Measurements from ENCODE around the gene KREMEN1.

KREMEN1 gene

GRCh38 chr22:29136782-29137700 is 64.2 kb downstream of the KREMEN1 start:
- peaks cover 0 to 9% (median 0%) of the 10 kb centered on the region in 11 experiments; a peak in 1 of 22 replicates for H4K20me1 ChIP-seq
- H3K4me1 ChIP-seq: peaks cover 0 to 7% (median 0%) of the 10 kb centered on the region in 10 experiments; a peak in 1 of 20 replicates
- 0 out of 22 replicates have a peak, but pooled peaks cover 0 to 4% (median 0%) of the 10 kb centered on the region in 11 experiments for H3K27me3 ChIP-seq
- peaks cover 13 to 20% (median 16%) of the 10 kb centered on the region in 11 experiments for H3K9me3 ChIP-seq (replicated peaks in 1 of 11)
- no peaks in the 10 kb centered on the region for H3K36me3 ChIP-seq
- H3K4me3 ChIP-seq: no peak overlapping the region
- H3K27ac ChIP-seq: no peak overlapping the region
- no peak for TF ChIP-seq Cebpa-rat (IDR thresholded peaks at IDR 0.05)
- H3K4me2 ChIP-seq: no peak overlapping the region
- no peak overlapping the region for H3K9ac ChIP-seq

- Histone ChIP-seq H3K27ac (no peak overlapping the region), H3K27me3 (0 out of 22 replicates have a peak, but pooled peaks cover 0 to 4% (median 0%) of the 10 kb centered on the region in 11 experiments), H4K20me1 (peaks cover 0 to 9% (median 0%) of the 10 kb centered on the region in 11 experiments; a peak in 3 of 22 replicates), H3K9me3 (replicated peaks in 1 of 11) (peaks cover 7 to 12% (median 9%) of the 10 kb centered on the region in 11 experiments; a peak in 21 of 22 replicates), H3K36me3 (no peaks in the 10 kb centered on the region), H3K4me3 (no peak overlapping the region), H3K4me1 (peaks cover under 1 to 13% (median 4%) of the 10 kb centered on the region in 10 experiments; a peak in 16 of 20 replicates), H3K9ac (no peak overlapping the region), H3K4me2 (no peak overlapping the region)
- no peak for TF ChIP-seq Cebpa-rat (IDR thresholded peaks at IDR 0.05)
These were observed 65.9 kb downstream of the KREMEN1 start for GRCh38 chr22:29138556-29139305.

GRCh38 chr22:29139965-29140782 is 67.3 kb downstream of the KREMEN1 start:
- Histone ChIP-seq H3K27me3 (peaks cover 0 to 13% (median 0%) of the 10 kb centered on the region in 11 experiments; a peak in 4 of 22 replicates), H3K27ac (no peak overlapping the region), H3K4me2 (no peak overlapping the region), H3K36me3 (no peaks in the 10 kb centered on the region), H4K20me1 (peaks cover 0 to 24% (median 8%) of the 10 kb centered on the region in 11 experiments; a peak in 8 of 22 replicates), H3K4me1 (peaks cover 13 to 26% (median 15%) of the 10 kb centered on the region in 10 experiments; a peak in 18 of 20 replicates), H3K9me3 (replicated peaks in 1 of 11) (no peaks in the 10 kb centered on the region), H3K9ac (no peak overlapping the region), H3K4me3 (no peak overlapping the region)
- no peak for TF ChIP-seq Cebpa-rat (IDR thresholded peaks at IDR 0.05)

- H3K9ac ChIP-seq: no peak overlapping the region
- no peak overlapping the region for H3K4me3 ChIP-seq
- no peak overlapping the region for H3K27ac ChIP-seq
- H3K36me3 ChIP-seq: no peaks in the 10 kb centered on the region
- no peak overlapping the region for H3K4me2 ChIP-seq
- H3K27me3 ChIP-seq: peaks cover 0 to 13% (median 0%) of the 10 kb centered on the region in 11 experiments; a peak in 5 of 22 replicates
- H3K9me3 ChIP-seq (replicated peaks in 1 of 11): no peaks in the 10 kb centered on the region
- TF ChIP-seq Cebpa-rat (IDR thresholded peaks at IDR 0.05): no peak
- H3K4me1 ChIP-seq: peaks cover 9 to 26% (median 15%) of the 10 kb centered on the region in 10 experiments; a peak in 17 of 20 replicates
- H4K20me1 ChIP-seq: peaks cover 0 to 33% (median 14%) of the 10 kb centered on the region in 11 experiments; a peak in 10 of 22 replicates
These were observed 68.3 kb downstream of the KREMEN1 start for GRCh38 chr22:29141078-29141688.

- no peak overlapping the region for H3K9ac ChIP-seq
- peaks cover 0 to 33% (median 14%) of the 10 kb centered on the region in 11 experiments; a peak in 10 of 22 replicates for H4K20me1 ChIP-seq
- H3K4me1 ChIP-seq: peaks cover 9 to 26% (median 15%) of the 10 kb centered on the region in 10 experiments; a peak in 17 of 20 replicates
- H3K4me2 ChIP-seq: 0 out of 22 replicates have a peak overlapping the region, but pooled peaks of 1 of the 11 experiments have one; percentile 0
- H3K4me3 ChIP-seq: no peak overlapping the region
- TF ChIP-seq Cebpa-rat (IDR thresholded peaks at IDR 0.05): no peak
- H3K9me3 ChIP-seq (replicated peaks in 1 of 11): no peaks in the 10 kb centered on the region
- no peak overlapping the region for H3K27ac ChIP-seq
- no peaks in the 10 kb centered on the region for H3K36me3 ChIP-seq
- H3K27me3 ChIP-seq: peaks cover 0 to 13% (median 0%) of the 10 kb centered on the region in 11 experiments; a peak in 5 of 22 replicates
These were observed 69.3 kb downstream of the KREMEN1 start for GRCh38 chr22:29142116-29142515.

GRCh38 chr22:29143941-29144785 is 71.3 kb downstream of the KREMEN1 start:
- Histone ChIP-seq H3K4me1 (peaks cover 9 to 26% (median 15%) of the 10 kb centered on the region in 10 experiments; a peak in 17 of 20 replicates), H3K9me3 (replicated peaks in 1 of 11) (no peaks in the 10 kb centered on the region)
- TF ChIP-seq Cebpa-rat (IDR thresholded peaks at IDR 0.05): no peak

GRCh38 chr22:29144786-29145160 is 71.9 kb downstream of the KREMEN1 start:
- Histone ChIP-seq H3K36me3 (no peaks in the 10 kb centered on the region), H3K4me2 (peak overlapping the region in 10 of 11 experiments; percentile 9 to 77 (median 55); a peak in 19 of 22 replicates), H3K9me3 (replicated peaks in 1 of 11) (no peaks in the 10 kb centered on the region), H3K4me3 (no peak overlapping the region), H3K27ac (no peak overlapping the region), H3K9ac (no peak overlapping the region; a peak in 1 of 22 replicates), H3K4me1 (peaks cover 12 to 26% (median 15%) of the 10 kb centered on the region in 10 experiments; a peak in 18 of 20 replicates), H4K20me1 (peaks cover 0 to 36% (median 14%) of the 10 kb centered on the region in 11 experiments; a peak in 10 of 22 replicates), H3K27me3 (peaks cover 0 to 10% (median 0%) of the 10 kb centered on the region in 11 experiments; a peak in 6 of 22 replicates)
- no peak for TF ChIP-seq Cebpa-rat (IDR thresholded peaks at IDR 0.05)

More at GRCh38 chr22:29143941-29144785, 71.3 kb downstream of the KREMEN1 start:
- Histone ChIP-seq H3K4me3 (no peak overlapping the region), H4K20me1 (peaks cover 0 to 40% (median 14%) of the 10 kb centered on the region in 11 experiments; a peak in 10 of 22 replicates), H3K27ac (no peak overlapping the region), H3K9ac (no peak overlapping the region; a peak in 1 of 22 replicates), H3K36me3 (no peaks in the 10 kb centered on the region), H3K27me3 (peaks cover 0 to 9% (median 0%) of the 10 kb centered on the region in 11 experiments; a peak in 5 of 22 replicates), H3K4me2 (peak overlapping the region; percentile 4 to 77 (median 54); a peak in 20 of 22 replicates)

Measured in BLaER1 treated with 17β-estradiol and CSF1 and Interleukin-3, amounts not matched to agents 10 nM and 100 nM (cell line).